RWPE2 (cell line): ENCODE data around the gene TCERG1L.

Experiments used
- ATAC-seq: fragments of 200-7000 bp; cut with Tn5 transposase; 3 replicates; pipeline ENCODE4 v1.9.1; 2021; ENCODE audit warnings: low read depth
- DNase-seq: peaks from one replicate; pipeline ENCODE4 v3.0.0-alpha.2; 2020; ENCODE audit warnings: low spot score
- H3K27ac ChIP-seq: fragments of 450-650 bp; 2 replicates; pipeline ENCODE4 v1.5.1; 2017; ENCODE audit warnings: mild to moderate bottlenecking; ENCODE audit not compliant: poor library complexity, severe bottlenecking
- H3K27me3 ChIP-seq: fragments of 250-450 bp; sonication (Bioruptor Pico); 2 replicates; pipeline ENCODE4 v1.5.1; 2021; ENCODE audit warnings: mild to moderate bottlenecking, moderate library complexity; ENCODE audit not compliant: insufficient read depth, poor library complexity, severe bottlenecking
- H3K36me3 ChIP-seq: fragments of 250-450 bp; sonication (Bioruptor Pico); 2 replicates; pipeline ENCODE4 v1.5.1; 2020; ENCODE audit warnings: low read depth, mild to moderate bottlenecking, moderate library complexity
- H3K4me1 ChIP-seq: fragments of 250-450 bp; sonication (Bioruptor Pico); 2 replicates; pipeline ENCODE4 v1.5.1; 2021; ENCODE audit warnings: mild to moderate bottlenecking, moderate library complexity; ENCODE audit not compliant: insufficient read depth, poor library complexity, severe bottlenecking
- H3K4me3 ChIP-seq: fragments of 250-450 bp; sonication (Bioruptor Pico); 2 replicates; pipeline ENCODE4 v1.5.1; 2021; ENCODE audit warnings: mild to moderate bottlenecking, moderate library complexity; ENCODE audit not compliant: severe bottlenecking
- H3K9me3 ChIP-seq: fragments of 250-450 bp; sonication (Bioruptor Pico); 2 replicates; pipeline ENCODE4 v1.5.1; 2021; ENCODE audit warnings: mild to moderate bottlenecking, moderate library complexity; ENCODE audit not compliant: severe bottlenecking
- TF ChIP-seq, protein P1 (sequence below): fragments of 450-650 bp; IDR thresholded peaks from one replicate; pipeline ENCODE4 v1.5.1; 2017; ENCODE audit warnings: mild to moderate bottlenecking, moderate library complexity; ENCODE audit not compliant: poor library complexity, severe bottlenecking

Gene TCERG1L

DNA sequence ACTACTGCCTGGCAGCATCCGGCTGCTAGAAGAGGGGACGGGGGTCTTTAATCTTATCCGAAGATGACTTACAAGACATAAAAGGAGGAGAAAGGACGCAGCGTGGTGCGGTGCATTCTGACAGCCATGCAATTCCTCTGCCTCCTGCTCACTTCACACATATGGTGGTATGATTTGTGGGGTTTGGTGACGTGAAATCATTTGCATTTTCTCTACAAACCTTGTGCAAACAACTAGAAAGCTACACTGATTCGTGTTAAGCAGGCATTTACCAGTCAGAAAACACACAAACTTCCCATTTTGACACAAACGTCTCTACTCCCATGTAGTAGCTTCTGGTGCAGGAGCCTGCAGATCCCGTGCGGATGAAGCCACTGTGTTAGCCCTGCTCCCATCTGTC lies 6.8 kb upstream of the TCERG1L start:
- no peak overlapping the region for H3K4me3 ChIP-seq
- ATAC-seq: no peak
- H3K27ac ChIP-seq: no peak overlapping the region
- no peaks in the 10 kb centered on the region for H3K27me3 ChIP-seq
- H3K4me1 ChIP-seq: no peaks in the 10 kb centered on the region
- H3K9me3 ChIP-seq: no peaks in the 10 kb centered on the region
- H3K36me3 ChIP-seq: no peaks in the 10 kb centered on the region
- DNase-seq: no peak
- TF ChIP-seq, protein P1, sequence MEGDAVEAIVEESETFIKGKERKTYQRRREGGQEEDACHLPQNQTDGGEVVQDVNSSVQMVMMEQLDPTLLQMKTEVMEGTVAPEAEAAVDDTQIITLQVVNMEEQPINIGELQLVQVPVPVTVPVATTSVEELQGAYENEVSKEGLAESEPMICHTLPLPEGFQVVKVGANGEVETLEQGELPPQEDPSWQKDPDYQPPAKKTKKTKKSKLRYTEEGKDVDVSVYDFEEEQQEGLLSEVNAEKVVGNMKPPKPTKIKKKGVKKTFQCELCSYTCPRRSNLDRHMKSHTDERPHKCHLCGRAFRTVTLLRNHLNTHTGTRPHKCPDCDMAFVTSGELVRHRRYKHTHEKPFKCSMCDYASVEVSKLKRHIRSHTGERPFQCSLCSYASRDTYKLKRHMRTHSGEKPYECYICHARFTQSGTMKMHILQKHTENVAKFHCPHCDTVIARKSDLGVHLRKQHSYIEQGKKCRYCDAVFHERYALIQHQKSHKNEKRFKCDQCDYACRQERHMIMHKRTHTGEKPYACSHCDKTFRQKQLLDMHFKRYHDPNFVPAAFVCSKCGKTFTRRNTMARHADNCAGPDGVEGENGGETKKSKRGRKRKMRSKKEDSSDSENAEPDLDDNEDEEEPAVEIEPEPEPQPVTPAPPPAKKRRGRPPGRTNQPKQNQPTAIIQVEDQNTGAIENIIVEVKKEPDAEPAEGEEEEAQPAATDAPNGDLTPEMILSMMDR: no peak

DNA sequence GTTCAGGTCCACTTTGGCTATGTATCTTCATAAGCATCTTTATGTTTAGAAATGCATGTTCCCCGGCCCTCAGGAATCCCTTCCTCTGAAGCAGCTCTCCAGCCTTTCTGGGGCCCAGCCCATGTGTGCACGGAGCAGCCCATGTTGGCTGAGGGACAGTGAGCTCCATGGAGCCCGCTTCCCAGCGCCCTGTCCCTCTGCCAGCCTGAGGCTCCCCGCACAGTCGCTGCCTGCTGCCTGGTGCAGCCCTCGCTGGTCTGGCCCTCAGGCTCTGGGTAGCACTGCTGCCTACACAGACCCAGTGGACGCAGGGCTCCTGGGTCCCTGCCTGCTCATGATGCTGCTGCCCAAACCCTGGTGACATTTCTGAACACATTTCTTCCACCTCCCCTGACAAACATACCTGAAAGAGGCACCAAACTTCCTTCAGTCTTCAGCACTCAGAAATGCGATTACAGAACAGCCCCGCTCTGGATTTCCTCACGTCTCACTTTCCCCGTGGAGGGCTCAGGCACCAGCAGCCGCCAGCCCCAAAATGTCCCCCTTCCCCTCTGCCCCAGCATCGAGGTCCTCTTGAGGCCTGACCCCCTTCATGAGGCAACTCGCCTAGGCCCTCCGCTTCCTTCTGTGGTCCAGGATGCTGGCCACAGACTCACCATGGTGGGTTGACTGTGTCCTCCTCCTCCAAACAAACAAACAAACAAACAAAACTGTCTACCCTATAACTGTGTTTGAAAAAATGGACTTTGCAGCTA lies 5.0 kb upstream of the TCERG1L start:
- H3K27ac ChIP-seq: no peak overlapping the region
- ATAC-seq: no peak
- no peaks in the 10 kb centered on the region for H3K36me3 ChIP-seq
- peaks cover 12% of the 10 kb centered on the region for H3K27me3 ChIP-seq
- no peaks in the 10 kb centered on the region for H3K4me1 ChIP-seq
- no peaks in the 10 kb centered on the region for H3K9me3 ChIP-seq
- TF ChIP-seq, protein P1: no peak
- H3K4me3 ChIP-seq: no peak overlapping the region
- DNase-seq: no peak

DNA sequence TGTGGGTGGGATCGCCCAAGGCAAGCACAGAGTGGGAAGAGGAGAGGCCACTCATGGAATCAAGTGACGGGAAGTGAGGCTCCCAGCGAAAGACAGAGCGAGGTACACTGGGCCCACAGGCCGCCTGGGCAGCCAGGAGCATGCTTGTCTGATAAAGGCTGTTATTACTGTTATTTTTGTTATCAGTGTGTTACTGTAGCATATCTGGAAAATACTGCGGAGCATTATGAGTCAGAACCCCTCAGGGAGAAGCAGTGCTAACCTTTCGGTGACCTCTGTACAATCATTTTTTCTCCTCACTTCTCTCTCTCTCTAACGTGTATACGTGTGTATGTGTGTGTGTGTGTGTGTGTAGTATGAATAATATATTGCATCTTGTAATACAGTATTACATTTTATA lies 3.8 kb upstream of the TCERG1L start:
- Histone ChIP-seq H3K9me3 (no peaks in the 10 kb centered on the region), H3K36me3 (no peaks in the 10 kb centered on the region), H3K27me3 (peaks cover 19% of the 10 kb centered on the region), H3K4me3 (no peak overlapping the region), H3K4me1 (no peaks in the 10 kb centered on the region), H3K27ac (no peak overlapping the region)
- TF ChIP-seq, protein P1: no peak
- DNase-seq (no peak), ATAC-seq (no peak)

DNA sequence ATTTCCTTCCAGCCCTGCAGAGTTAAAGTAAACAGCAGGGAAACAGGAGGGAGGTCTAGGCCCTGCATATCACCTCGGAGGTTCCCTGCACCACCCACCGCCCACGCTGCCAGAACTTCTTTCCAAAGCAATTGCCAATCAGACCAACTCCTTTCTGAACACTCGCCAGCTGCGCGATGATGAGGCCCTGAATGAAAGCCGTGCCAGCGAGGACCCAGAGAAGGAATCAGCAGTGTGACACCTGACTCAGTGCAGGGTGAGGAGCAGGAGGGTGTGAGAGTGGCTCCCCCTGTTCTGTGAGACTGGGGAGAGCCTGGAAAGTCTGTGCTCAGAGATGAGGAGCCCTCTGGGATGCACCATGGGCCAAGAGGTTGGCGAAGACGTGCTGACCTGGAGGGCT lies 3.3 kb upstream of the TCERG1L start:
- no peaks in the 10 kb centered on the region for H3K9me3 ChIP-seq
- TF ChIP-seq, protein P1: no peak
- H3K36me3 ChIP-seq: no peaks in the 10 kb centered on the region
- no peak overlapping the region for H3K4me3 ChIP-seq
- no peak overlapping the region for H3K27ac ChIP-seq
- no peak for DNase-seq
- peaks cover 25% of the 10 kb centered on the region for H3K27me3 ChIP-seq
- no peak for ATAC-seq
- no peaks in the 10 kb centered on the region for H3K4me1 ChIP-seq

DNA sequence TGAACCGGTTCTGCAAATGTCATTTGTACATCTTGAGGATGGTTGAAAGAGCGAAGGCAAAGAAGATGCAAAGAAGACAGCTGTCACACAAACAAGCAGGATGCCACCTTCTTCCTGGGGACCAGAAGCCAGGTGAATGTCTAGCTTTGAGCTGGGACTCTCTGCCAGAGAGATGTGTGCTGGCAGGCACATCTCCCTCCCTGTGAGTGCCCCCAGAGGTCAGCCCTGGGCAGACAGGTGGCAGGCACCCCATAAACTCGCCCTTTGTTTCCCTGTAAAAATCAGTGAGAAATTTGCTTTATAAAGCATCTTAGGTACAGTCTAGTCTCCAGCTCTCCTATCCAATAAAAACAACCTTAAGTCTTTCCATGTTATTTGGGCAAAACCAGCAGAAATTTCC lies 2.6 kb upstream of the TCERG1L start:
- Histone ChIP-seq H3K27me3 (peaks cover 26% of the 10 kb centered on the region), H3K4me1 (no peaks in the 10 kb centered on the region), H3K27ac (no peak overlapping the region), H3K9me3 (no peaks in the 10 kb centered on the region), H3K4me3 (no peak overlapping the region), H3K36me3 (no peaks in the 10 kb centered on the region)
- ATAC-seq: no peak
- no peak for DNase-seq
- TF ChIP-seq, protein P1: no peak
